LNCaP clone FGC (cell line): ENCODE results near the gene DNAJB6.

Source experiments
- DNase-seq: peaks from one replicate; pipeline ENCODE4 v3.0.0-alpha.2; 2011; ENCODE audit warnings: low read depth
- H3K4me3 ChIP-seq: 2 replicates; pipeline ENCODE4 v1.5.1; 2011; ENCODE audit warnings: mild to moderate bottlenecking, low read depth, low read length, control low read depth
- TF ChIP-seq, protein P1 (sequence below): IDR thresholded peaks from 2 replicates; pipeline ENCODE4 v1.5.1; 2012; ENCODE audit warnings: mild to moderate bottlenecking; ENCODE audit not compliant: control insufficient read depth, insufficient read depth; ENCODE audit errors: extremely low read depth

DNAJB6 gene

DNA sequence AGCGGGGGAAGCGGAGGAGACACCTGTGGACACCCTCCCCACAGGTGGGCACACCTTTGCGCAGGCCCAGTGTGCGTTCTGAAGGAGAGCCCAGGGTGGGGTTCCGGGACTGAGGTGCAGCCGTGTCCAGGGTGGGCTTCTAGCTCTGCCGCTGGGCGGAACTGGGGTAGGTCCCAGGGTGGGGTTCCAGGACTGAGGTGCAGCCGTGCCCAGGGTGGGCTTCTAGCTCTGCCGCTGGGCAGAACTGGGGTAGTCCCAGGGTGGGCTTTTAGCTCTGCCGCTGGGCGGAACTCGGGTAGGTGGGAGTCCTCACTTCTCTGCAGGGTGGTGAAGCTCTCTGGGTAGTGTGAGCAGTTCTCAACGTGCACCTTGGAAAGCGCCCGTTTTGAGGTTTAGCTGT, 78.7 kb downstream of the DNAJB6 start:
- DNase-seq = no peak
- TF ChIP-seq, protein P1, sequence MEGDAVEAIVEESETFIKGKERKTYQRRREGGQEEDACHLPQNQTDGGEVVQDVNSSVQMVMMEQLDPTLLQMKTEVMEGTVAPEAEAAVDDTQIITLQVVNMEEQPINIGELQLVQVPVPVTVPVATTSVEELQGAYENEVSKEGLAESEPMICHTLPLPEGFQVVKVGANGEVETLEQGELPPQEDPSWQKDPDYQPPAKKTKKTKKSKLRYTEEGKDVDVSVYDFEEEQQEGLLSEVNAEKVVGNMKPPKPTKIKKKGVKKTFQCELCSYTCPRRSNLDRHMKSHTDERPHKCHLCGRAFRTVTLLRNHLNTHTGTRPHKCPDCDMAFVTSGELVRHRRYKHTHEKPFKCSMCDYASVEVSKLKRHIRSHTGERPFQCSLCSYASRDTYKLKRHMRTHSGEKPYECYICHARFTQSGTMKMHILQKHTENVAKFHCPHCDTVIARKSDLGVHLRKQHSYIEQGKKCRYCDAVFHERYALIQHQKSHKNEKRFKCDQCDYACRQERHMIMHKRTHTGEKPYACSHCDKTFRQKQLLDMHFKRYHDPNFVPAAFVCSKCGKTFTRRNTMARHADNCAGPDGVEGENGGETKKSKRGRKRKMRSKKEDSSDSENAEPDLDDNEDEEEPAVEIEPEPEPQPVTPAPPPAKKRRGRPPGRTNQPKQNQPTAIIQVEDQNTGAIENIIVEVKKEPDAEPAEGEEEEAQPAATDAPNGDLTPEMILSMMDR = no peak

DNA sequence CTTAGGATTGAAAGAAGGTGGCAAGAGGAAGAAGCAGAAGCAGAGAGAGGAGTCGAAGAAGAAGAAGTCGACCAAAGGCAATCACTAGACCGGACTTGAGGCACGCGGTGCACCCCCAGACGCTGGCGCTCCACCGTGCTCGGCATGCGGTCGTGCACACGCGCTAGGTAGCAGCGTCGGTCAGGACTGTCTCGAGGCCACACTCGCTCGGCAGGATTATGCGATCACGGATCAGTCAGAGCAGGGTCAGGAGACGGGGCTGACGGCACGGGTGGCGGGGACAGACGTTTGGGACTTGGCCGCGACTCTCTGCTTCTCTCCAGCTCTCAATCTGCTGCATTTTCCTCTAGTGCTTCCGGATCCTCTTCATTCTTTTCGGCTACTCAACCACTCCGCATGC, 79.2 kb downstream of the DNAJB6 start:
- no peak overlapping the region for H3K4me3 ChIP-seq
- no peak for DNase-seq
- TF ChIP-seq, protein P1 = no peak

More for the DNA sequence above, 78.7 kb downstream of the DNAJB6 start:
- H3K4me3 ChIP-seq = no peak overlapping the region

DNA sequence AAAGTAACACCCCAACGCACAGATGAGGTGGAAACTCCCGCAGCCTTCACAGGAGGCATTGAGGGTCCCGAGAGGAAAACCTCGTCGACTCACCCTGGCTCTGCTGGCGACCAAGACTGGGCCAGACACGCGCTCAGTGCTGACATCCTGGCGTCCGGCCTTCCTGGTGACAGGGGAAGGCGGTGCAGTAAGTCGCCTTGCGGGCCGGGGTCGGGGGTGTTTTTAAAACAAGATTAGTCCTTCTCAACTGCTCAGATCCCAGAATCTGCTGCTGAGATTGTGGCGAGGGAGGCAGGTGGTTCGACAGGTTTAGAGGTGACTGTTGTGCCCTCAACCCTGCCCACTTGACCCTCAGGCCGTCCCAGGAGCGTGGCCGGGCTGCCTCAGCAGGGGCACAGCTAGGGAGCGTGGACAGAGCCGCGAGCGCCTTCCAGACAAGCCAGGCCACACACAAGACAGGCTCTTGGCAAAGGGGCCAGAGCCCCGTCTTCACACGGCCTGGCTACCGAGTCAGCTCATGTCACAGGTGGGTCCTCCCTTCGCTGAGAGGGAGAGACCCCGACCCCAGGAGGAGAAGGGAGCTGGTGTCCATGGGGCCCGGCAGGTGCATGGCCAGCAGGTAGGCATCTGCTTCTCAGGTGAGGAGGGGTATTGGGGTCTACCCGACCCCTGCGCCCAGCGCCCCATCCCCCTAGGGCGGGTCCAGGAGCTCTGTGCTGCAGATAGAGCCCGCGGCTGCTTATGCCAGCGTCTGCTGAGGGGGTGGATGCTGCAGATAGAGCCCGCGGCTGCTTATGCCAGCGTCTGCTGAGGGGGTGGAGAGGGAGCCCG, 81.6 kb downstream of the DNAJB6 start:
- TF ChIP-seq, protein P1 = no peak
- no peak for DNase-seq
- no peak overlapping the region for H3K4me3 ChIP-seq

DNA sequence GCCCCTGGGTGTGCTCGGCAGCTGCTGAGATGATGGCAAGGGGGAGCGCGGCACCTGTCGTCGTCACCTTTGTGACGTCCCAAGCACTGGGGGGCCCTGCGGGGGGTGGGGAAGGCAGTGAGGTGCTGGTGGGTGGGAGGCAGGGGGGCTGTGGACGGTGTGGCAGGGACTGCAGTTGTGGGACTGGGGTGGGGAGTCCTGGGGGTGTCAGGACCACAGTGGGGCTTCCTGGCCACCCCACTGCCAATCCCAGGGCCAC, 82.2 kb downstream of the DNAJB6 start:
- TF ChIP-seq, protein P1 = no peak
- DNase-seq = no peak
- no peak overlapping the region for H3K4me3 ChIP-seq

DNA sequence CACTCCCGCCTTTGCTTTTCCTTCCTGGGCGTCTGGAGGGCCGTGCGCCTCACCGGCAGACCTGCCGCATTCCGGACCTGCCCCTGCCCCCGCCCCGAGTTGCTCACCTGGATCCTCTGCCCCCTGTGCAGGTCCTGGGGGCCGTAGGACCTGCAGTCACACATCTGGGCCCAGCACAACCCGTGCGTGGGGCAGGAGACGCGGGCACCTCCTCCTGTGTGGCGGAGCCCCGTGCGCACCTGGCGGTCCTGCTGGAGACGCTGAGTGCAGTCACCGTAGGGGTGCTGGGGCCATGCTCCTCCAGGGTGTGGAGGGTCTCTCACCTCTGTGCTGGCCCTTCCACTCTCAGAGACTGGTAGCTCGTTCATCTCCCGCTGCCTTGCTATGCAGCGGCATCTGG, 85.5 kb downstream of the DNAJB6 start:
- TF ChIP-seq, protein P1 = no peak
- no peak for DNase-seq
- no peak overlapping the region for H3K4me3 ChIP-seq

DNA sequence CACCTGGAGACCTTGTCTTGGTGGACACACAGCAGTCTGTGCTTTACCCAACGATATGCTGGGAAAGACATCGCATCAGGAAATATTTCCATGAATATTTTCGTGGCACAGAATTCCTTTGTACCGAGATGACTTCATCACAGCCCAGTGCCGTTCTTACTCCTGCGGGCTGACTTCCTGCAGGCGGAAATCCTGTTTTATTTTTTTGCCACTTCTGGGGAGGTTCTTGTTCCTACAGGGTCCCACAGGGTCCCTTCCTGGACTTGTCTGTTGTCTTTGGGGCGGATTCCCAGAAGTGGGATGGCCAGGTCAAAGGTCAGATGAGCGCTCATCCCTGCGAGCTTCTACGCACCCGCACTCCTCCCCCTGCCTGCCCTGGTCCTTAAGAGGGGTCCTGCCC, 86.5 kb downstream of the DNAJB6 start:
- no peak for DNase-seq
- no peak overlapping the region for H3K4me3 ChIP-seq
- TF ChIP-seq, protein P1 = no peak
